Small intestine (tissue), 7 donors: Measurements from ENCODE around the gene PTGIS. TPM values are rescaled to one million over a fixed set of nuclear protein-coding genes. Genes with fewer than 3 reads are reported as not detected.
A peak's percentile ranks its signal among the peaks of the same experiment; 100 is the strongest.

Experiments used
- DNase-seq, 2 donors: peaks; one replicate each; pipeline versions ENCODE4 v3.0.0 to v3.0.0-alpha.2; 2013
- FAIRE-seq: peaks from 2 replicates; lab custom pipeline; 2012; peaks lifted over from hg19 to GRCh38; lab: Jason Lieb, UNC
- H3K27ac ChIP-seq, 3 donors: one replicate each; pipeline ENCODE4 v1.5.1; 2013; ENCODE audit warnings: low read length in 2 of 3, mild to moderate bottlenecking in 2 of 3, control low read depth in 1 of 3, inconsistent platforms in 1 of 3, low read depth in 1 of 3, moderate library complexity in 1 of 3
- H3K27me3 ChIP-seq, 3 donors: one replicate each; pipeline ENCODE4 v1.6.1; 2013; ENCODE audit warnings: low read length in 3 of 3, inconsistent platforms in 1 of 3; ENCODE audit not compliant: control insufficient read depth in 3 of 3, insufficient read depth in 3 of 3
- H3K36me3 ChIP-seq, 3 donors: one replicate each; pipeline ENCODE4 v1.6.1; 2013; ENCODE audit warnings: low read length in 3 of 3, inconsistent platforms in 1 of 3, low read depth in 1 of 3, mild to moderate bottlenecking in 1 of 3, moderate library complexity in 1 of 3; ENCODE audit not compliant: control insufficient read depth in 3 of 3, insufficient read depth in 2 of 3
- H3K4me1 ChIP-seq, 3 donors: one replicate each; pipeline ENCODE4 v1.6.1; 2013; ENCODE audit warnings: low read length in 2 of 3, inconsistent platforms in 1 of 3, low read depth in 1 of 3, mild to moderate bottlenecking in 1 of 3, moderate library complexity in 1 of 3; ENCODE audit not compliant: control insufficient read depth in 3 of 3, insufficient read depth in 2 of 3
- H3K4me3 ChIP-seq, 3 donors: one replicate each; pipeline ENCODE4 v1.5.1; 2013; ENCODE audit warnings: low read length in 3 of 3, control low read depth in 1 of 3, inconsistent platforms in 1 of 3, low read depth in 1 of 3, mild to moderate bottlenecking in 1 of 3, moderate library complexity in 1 of 3
- H3K9me3 ChIP-seq, 2 donors: one replicate each; pipeline ENCODE4 v1.6.1; 2013; ENCODE audit warnings: low read depth in 1 of 2, low read length in 1 of 2; ENCODE audit not compliant: control insufficient read depth in 2 of 2, insufficient read depth in 1 of 2
- WGBS, 3 donors: extraction: QIAGEN DNeasy Blood & Tissue Kit; methylation state at CpG; one replicate each; pipeline ENCODE4 v1.1.7; 2013; 5-methylcytosine and 5-hydroxymethylcytosine counted together
- polyA plus RNA-seq, 4 donors: library from polyadenylated mRNA; stranded (reverse) in 3 of 4; unstranded in 1 of 4; fragments of 200-250 nt in 3 of 4; fragments of 120-200 nt in 1 of 4; gene quantifications; one replicate each; pipeline versions ENCODE4 v1.2.1 to v1.2.3, GENCODE V29; 2013
- donor health status: healthy with polysubstance abuse.
- donor health status: control.
- donor health status: control.
- donor health status: Bipolar disorder and iron deficiency.
- donor health status: healthy.

Gene PTGIS
- polyA plus RNA-seq, 4 donors, result 0.22 to 15.1 (median 4.4) TPM

DNA sequence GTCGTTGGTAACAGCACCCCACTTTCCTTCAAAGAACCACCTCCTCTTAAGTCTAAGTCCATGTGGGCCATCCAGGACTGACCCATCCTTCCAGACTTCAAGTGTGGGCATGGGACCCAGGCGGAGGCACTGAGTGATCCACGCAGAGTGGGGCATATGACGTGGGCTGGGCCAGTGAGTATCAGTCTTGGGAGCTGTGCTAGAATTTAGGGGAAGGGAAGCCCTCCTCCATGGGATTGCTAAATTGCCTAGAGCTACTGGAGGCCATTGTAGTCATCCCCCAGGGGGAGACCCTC is 50.2 kb downstream of the PTGIS start:
- Histone ChIP-seq H3K4me3 (no peak overlapping the region), H3K36me3 (peaks cover 0 to 23% (median 0%) of the 10 kb centered on the region in 3 donors), H3K27ac (no peak overlapping the region), H3K9me3 (no peaks in the 10 kb centered on the region), H3K4me1 (no peaks in the 10 kb centered on the region), H3K27me3 (no peaks in the 10 kb centered on the region)
- FAIRE-seq, result no peak
- WGBS, 3 donors, result 77 to 89% (median 80%) methylated on average over 4 of the region's 4 CpGs
- no peak for DNase-seq

DNA sequence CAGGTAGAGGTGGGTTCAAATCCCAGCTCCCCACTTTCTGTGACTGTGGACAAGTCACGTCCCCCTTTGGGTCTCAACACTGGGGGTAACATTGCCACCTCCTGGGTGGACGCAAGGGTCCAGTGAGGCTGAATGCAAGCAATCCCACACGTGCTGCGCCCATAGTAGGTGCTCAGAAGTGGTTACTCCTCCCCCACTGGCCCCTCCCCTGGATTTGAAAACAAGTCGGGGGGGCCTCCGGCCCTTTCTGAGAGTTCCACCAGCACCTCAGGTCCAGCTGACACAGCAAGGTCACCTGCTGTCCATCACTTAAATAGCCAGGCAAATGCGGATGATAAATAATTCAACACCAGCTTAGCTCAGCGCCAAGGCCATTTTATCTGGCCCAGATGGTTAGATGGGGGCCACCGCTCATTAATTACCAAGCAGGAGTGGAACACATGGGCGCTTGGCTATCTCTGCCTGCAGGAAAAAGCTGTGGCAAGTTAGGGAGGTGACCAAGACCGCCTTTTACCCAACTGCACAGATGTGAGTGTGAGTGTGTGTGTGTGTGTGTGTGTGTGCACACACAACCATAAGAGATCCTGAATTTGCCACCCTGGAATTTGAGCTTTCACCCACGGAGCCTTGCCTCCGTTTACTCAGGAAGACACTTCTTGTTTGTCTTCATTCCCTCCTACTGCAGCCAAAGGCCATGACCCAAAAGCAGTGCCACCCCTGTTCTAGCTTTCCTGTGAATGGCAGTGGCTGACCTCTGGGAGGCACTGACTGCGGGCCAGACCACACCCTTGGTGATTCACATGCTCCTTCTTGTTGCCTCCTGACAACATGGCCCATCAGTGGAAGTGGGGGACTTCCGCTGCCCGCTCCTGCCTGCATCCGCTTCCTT is 50.8 kb downstream of the PTGIS start:
- Histone ChIP-seq H3K36me3 (peaks cover 0 to 19% (median 0%) of the 10 kb centered on the region in 3 donors), H3K4me1 (no peaks in the 10 kb centered on the region), H3K27me3 (no peaks in the 10 kb centered on the region), H3K27ac (no peak overlapping the region), H3K4me3 (no peak overlapping the region), H3K9me3 (no peaks in the 10 kb centered on the region)
- WGBS, 3 donors, result 70 to 80% (median 73%) methylated on average over 17 of the region's 17 CpGs
- no peak for FAIRE-seq
- DNase-seq, result no peak

DNA sequence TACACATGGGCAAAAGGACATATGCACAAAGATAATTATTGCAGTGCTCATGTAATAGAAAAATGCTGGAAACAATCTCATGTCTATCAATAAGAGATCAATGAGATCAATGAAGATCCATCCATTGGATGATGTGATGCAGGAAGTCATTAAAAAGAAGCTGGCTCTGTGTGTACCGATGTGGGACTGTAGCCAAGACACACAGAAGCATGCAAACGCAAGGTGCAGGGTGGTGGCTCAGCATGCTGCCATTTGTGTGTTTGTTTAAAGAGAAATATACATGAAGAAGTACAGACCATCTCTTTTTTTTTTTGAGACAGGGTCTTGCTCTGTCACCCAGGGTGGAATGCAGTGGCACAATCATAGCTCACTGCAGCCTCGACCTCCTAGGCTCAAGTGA is 52.4 kb downstream of the PTGIS start:
- 20 to 50% (median 29%) methylated on average over 3 of the region's 3 CpGs for WGBS, 3 donors
- Histone ChIP-seq H3K36me3 (peaks cover 0 to 19% (median 0%) of the 10 kb centered on the region in 3 donors), H3K4me1 (no peaks in the 10 kb centered on the region), H3K27me3 (no peaks in the 10 kb centered on the region), H3K9me3 (no peaks in the 10 kb centered on the region), H3K27ac (no peak overlapping the region), H3K4me3 (no peak overlapping the region)
- DNase-seq, result peak in 1 of 2 donors; percentile 20
- no peak for FAIRE-seq

DNA sequence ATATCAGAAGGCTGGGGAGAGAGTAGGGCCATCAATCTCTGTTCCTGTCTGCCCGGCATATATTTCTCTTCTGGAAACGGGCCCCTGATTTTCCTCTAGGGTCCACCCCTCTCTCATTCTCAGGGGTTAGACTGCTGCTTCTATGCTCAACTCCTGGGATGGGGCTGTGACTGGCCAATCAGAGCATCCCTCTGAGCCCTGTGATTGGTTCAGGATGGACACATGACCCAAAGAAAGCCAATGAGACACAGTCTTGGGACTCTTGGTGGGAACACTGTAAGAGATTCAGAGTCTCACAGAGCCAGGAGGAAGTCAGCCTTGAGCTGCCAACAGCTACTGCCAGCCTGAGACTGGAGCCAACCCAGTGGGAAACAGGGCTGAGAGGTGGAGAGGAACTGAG is 54.4 kb downstream of the PTGIS start:
- WGBS, 3 donors, result 85 to 89% (median 88%) methylated on average over 2 of the region's 2 CpGs

DNA sequence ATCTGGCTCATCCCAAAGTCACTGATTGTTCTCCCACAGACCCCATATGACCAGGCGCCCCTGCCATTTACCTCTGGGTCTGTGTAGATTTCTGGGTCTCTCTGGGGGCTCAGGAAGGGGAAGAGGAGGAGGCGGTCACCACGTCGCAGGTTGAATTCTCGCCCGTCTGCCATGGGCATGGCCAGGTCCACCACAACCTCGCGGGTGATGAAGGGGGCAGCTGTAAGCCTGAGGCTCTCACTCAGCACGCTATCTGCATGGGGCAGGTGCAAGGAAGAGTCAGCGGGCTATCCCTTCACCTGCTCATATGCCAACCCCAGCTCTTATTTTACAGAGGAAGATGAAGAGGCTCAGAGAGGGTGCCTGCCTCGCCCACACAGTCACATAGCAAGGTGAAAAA is 54.9 kb downstream of the PTGIS start:
- no peak overlapping the region for H3K27ac ChIP-seq
- peaks cover 0 to 13% (median 0%) of the 10 kb centered on the region in 3 donors for H3K36me3 ChIP-seq
- no peak overlapping the region for H3K4me3 ChIP-seq
- H3K27me3 ChIP-seq, result no peaks in the 10 kb centered on the region
- no peaks in the 10 kb centered on the region for H3K9me3 ChIP-seq
- FAIRE-seq (no peak), DNase-seq (no peak)
- H3K4me1 ChIP-seq, result no peaks in the 10 kb centered on the region
- 79 to 91% (median 80%) methylated on average over 11 of the region's 11 CpGs for WGBS, 3 donors

More for the DNA sequence above, 54.4 kb downstream of the PTGIS start:
- Histone ChIP-seq H3K27ac (no peak overlapping the region), H3K4me1 (no peaks in the 10 kb centered on the region), H3K4me3 (no peak overlapping the region), H3K9me3 (no peaks in the 10 kb centered on the region), H3K27me3 (no peaks in the 10 kb centered on the region), H3K36me3 (peaks cover 0 to 13% (median 0%) of the 10 kb centered on the region in 3 donors)
- DNase-seq (no peak), FAIRE-seq (no peak)

DNA sequence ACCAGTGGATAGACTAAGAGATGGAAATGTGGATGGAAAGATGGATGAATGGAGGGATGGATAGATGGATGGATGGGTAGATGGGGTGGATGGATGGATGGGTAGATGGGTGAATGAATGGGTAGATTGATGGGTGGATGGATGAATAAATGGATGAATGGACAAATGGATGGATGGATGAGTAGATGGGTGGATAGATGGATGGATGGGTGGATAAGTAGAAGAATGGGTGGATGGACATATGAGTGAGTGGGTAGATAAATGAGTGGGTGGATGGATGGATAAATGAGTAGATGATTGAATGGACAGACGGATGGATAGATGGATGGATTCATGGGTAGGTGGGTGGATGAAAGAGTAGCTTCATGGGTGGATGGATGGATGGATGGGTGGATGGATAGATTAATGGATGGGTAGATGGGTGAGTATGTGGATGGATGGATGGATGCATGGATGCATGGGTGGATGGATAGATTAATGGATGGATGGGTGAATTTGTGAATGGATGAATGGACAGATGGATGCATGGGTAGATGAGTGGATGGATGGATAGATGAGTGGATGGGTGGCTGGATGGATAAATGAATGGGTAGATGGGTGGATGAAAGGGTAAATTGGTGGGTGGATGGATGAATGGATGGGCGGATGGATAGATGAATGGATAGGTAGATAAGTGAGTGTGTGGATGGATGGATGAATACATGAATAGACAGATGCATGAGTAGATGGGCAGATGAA is 56.0 kb downstream of the PTGIS start:
- Histone ChIP-seq H3K36me3 (peaks cover 0 to 12% (median 0%) of the 10 kb centered on the region in 3 donors), H3K27me3 (no peaks in the 10 kb centered on the region), H3K9me3 (no peaks in the 10 kb centered on the region), H3K27ac (no peak overlapping the region), H3K4me3 (no peak overlapping the region), H3K4me1 (no peaks in the 10 kb centered on the region)
- FAIRE-seq (no peak), DNase-seq (no peak)
- WGBS, 3 donors, result 87 to 90% (median 88%) methylated on average over 2 of the region's 2 CpGs

DNA sequence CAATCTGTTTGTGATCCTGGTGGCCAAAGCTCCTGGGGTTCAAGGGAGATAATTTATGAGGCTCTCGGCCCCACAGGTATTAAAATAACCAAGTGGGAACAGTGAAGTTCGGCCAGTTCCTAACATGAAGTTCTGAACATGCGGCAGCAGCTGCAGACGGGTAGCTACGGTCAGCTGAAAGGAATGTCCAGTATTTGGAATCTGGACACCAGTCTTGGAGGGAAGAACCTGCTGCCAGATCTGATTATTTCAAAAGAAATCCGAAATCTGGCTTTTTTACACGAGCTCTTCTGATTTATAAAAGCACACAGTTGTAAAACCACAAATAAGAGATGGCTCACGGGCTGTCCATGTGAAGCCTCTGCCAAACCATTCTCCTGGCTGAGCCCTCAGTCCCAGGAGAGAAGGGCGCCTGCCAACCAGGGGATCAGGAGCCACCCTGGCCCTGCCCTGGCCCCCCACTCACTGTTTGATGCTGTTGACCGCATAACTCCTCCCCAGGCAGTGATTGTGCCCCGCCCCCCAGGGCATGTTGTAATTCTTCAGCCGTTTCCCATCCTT is 57.3 kb downstream of the PTGIS start:
- FAIRE-seq (no peak), DNase-seq (no peak)
- H3K4me3 ChIP-seq, result no peak overlapping the region
- H3K27me3 ChIP-seq, result no peaks in the 10 kb centered on the region
- H3K9me3 ChIP-seq, result no peaks in the 10 kb centered on the region
- H3K36me3 ChIP-seq, result peaks cover 0 to 10% (median 0%) of the 10 kb centered on the region in 3 donors
- no peak overlapping the region for H3K27ac ChIP-seq
- no peaks in the 10 kb centered on the region for H3K4me1 ChIP-seq
- WGBS, 3 donors, result 59 to 64% (median 60%) methylated on average over 12 of the region's 12 CpGs

DNA sequence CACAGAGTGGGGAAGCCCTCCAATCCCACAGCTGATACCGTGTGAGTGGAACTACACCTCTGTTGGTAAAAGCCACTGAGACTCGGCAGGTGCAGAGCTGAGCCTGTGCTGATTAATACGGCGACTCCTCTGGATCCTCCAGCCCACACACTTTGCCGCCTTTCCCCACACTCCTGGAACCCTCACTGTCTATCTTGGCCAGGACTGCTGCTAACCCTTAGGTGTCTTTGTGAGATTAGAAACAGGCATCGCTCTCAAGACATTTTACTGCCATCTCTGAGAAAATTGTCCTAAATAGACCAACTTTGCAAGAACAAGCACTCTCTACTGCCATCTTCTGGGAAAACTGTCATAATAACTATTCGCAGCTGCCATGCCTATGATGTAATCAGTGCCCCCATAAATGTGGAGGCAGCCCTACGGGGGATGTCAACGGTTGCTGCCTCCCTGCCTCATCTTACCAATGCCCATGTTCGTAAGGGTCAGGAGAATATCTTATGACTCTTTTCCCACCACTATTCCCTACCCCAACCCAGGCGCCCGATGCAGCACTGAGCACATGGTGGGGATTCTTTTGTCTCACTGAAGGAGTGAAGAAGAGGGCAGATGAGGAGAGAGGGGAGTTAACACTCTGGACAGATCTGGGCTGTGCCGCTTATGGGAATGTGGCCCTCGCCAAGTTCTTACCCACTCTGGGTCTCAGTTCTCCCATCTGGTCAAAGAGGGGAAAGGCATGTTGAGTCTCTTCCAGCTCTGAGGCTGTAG is 59.3 kb downstream of the PTGIS start:
- FAIRE-seq, result no peak

More for the DNA sequence above, 59.3 kb downstream of the PTGIS start:
- Histone ChIP-seq H3K27ac (no peak overlapping the region), H3K27me3 (peaks cover 0 to 4% (median 0%) of the 10 kb centered on the region in 3 donors), H3K9me3 (no peaks in the 10 kb centered on the region), H3K36me3 (peaks cover 0 to 8% (median 0%) of the 10 kb centered on the region in 3 donors), H3K4me1 (no peaks in the 10 kb centered on the region), H3K4me3 (no peak overlapping the region)
- WGBS, 3 donors, result 48 to 54% (median 48%) methylated on average over 14 of the region's 14 CpGs
- peak; percentile 11 to 61 for DNase-seq
